NCI-H1417 treated with DMSO at 0.1 percent for 48 hours (cell line): ENCODE data around the gene IFFO2.
"Not testable (repeated sequence)": the region's sequence is repeated elsewhere in the genome, so short reads cannot be mapped to it uniquely, and the experiment has no call there.

Experiments
- DNase-seq: peaks from one replicate; lab custom pipeline; 2025; lab: John Stamatoyannopoulos, UW

Gene IFFO2

DNA sequence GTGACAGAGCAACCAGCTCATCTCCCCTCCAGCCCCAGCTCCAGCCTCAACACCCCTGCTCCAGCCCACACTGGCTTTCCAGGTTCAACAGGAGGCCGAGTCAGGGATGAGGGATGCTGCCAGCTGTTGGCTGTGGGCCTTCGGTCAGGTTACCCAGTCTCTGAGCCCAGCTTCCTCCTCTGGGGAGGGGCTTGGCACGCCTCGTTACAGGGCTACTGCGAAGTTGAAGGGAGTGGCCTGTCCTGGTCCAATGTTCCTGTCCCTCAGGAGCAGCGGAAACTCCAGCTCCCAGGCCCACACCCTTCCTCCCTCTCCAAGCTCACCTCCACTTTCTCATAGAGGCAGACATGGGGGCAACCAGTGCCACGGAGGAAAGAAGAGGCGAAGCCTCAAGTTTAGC lies 81.9 kb downstream of the IFFO2 start:
- DNase-seq = no peak

DNA sequence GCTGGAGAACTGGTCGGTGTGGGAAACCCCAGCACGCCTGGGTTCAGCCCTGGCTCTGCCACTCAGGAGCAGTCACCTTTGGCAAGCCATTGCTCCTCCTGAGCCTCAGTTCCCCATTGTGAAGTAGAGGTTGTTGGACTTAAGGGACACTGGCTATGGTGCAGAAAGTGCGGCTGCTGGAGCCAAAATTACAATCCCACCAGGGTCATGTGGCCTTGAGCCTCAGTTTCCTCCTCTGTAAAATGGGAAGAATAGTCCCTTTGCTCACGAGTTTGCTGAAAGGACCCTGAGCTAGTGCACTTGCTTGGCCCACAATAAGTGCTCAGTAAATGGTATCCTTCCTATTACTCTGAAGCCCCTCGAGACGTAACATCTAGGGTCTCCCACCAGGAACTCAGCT lies 82.4 kb downstream of the IFFO2 start:
- no peak for DNase-seq

DNA sequence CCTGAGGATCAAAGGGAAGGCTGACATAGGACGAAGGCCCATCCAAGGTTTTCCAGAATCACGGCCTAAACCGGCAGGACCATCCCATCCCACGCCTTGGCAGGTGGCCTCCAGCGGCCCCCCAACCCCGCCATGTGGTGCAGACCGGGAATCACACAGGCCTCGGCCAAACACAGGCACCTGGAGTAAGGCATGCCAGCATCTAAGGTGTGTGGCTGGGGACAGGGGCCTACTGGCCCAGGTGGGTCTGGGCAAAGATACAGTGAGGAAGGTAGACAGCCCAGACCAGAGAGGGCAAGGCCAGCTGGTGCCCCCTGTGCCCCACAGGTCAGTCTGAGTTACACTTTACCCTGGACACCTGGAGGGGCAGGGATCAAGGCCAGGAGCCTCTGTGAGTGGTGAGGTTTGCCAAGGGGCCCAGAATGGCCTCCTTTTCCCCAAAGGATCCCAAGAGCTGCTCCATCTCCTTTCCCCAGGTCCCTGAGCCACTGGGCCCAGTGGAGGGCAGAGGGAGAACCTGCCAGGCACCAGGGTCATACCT lies 84.3 kb downstream of the IFFO2 start:
- no peak for DNase-seq

DNA sequence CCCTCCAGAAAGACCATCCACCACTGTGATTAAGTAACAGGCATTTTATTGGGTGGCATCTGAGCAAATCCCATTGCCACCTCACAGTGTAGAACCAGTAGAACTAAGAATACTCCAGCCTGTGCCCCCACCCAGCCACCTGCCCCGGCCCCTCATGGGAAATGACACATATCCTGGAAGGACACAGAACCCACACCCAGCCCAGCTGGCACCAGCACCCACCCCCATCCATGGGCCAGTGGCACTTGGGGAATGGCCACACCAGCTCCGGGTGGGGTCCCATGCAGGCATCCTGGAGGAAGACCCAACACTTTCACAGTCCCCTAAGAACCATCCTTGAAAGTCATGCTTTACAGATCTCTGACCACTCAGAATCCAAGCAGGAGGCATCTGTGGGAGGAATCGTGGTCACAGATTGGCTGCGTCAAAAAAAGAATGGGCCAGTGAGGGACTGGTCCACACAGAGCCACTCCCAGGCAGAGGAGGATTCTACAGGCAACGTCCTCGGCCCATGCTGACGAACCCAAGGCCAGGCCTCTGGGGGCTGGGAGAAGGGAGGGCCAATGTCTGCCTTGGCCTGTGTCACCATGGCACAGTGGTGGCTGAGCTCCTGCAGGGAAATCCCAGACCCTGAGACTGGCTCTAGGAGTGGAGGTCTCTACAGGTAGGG lies 84.9 kb downstream of the IFFO2 start:
- no peak for DNase-seq

DNA sequence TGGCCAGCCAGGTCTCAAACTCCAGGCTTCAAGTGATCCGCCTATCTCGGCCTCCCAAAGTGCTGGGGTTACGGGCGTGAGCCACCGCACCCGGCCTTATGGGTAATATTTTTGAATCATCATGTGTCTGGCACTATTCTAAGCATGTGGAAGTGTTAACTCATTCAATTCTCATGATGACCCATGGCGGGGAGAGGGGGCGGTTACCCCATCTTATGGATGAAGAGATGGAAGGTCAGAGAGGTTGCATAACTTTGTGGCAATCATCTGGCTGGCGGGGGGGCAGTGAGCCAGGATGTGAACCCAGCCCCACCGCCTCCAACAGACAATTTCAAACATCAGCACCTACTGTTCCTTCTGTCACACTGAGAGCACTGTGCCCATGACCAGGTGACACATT lies 85.5 kb downstream of the IFFO2 start:
- DNase-seq = no peak

DNA sequence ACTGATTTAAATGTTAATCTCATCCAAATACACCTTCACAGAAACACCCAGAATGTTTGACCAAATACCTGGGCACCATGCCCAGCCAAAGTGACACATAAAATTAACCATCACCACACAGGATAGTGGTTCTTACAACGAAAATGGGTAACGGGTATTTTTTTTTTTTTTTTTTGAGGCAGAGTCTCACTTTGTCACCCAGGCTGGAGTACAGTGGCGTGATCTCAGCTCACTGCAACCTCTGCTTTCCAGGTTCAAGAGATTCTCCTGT lies 85.9 kb downstream of the IFFO2 start:
- not testable (repeated sequence) for DNase-seq

DNA sequence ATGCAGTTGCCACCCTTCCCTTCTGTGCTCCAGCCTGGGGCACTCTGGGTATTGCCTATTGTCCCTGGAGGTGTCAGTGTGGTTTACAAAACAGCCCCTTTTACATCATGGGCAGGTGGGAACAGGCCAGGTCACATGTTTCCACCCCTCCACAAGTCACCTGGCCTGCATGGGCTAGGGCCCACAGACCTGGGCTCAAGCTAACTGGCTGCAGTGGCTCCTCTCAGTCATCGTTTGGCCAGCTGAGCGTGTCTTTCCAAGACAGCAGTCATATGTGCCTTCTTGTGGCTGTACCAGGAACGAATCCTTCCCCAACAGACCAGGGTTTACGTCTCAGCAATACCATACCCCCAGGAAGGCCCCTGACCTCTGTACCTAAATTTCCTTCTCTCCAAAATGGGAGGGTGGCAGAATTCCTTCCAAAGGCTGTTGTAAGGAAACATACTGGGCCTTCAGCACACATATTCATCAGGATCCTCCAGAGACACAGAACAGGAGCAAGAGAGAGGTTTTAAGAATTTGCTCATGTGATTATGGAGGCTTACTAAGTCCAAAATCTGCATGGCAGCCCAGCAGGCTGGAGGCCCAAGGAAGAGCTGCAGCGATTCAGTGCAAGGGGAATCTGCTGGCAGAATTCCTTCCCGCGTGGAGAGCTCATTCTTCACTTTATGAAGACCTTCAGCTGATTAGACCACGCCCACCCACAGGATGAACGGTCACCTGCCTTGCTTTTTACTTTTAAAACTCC lies 86.5 kb downstream of the IFFO2 start:
- DNase-seq = no peak

DNA sequence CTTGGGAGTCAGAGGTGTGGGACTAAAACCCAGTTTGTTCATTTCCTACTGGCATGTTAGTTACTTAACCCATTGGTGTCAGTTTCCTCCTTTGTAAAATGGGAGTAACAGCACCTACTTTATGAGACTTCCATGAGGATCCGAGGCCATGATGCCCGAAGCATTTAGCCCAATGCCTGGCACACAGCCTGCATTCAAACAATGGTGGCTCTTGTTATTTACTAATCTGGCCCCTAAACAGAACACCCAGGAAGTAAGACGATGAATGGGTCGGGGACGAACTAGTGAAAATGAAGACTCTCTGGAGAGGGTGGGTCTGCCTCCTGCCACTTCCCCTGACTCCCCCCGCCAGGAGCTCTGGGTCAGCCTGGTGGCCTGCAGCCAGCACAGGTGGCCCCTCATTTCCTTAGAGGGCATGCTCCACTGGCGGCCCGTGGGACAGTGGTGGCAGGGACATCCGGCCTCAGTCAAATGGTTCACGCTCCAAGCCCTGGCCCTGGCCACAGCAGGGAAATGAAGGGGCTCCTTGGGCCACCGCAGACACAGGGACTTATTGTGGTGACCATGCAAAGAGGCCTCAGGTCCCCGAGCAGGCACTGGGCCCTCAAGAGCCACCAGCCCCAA lies 87.6 kb downstream of the IFFO2 start:
- no peak for DNase-seq

DNA sequence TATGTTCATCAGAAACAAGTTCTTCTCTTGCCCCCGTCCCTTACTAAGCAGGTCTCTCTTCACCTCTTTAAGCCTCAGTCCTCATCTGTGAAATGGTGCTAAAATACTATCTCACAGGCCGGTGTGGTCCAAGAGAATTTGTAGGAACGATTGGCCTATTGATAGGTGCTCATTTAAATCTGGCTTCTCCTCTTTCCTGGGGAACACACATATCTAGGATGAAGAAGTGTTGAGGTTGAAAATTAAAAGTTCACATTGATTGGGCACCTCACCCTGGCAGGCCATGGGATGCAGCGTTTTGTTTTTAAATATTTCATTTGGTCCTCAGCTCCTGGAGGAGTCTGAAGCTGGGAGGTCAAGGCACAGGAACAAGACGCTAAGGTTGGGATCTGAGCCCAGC lies 88.1 kb downstream of the IFFO2 start:
- DNase-seq = no peak

DNA sequence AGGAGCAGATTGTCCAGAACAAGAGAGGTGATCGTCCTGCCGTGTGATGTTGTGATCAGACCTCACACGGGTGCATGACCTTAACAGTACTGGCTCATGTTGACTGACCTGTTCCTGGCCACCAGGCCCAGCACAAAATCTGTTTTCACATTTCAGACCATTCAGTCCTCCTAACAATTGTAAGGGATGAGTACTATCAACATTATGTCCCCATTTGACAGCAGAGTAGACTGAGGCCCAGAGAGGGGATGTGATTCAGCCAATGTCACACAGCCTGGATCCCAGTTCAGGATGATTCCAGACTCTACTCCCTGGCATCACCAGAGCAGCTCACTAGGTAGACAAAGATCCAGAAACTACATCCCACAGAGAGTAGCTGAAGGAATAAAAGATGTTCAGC lies 89.6 kb downstream of the IFFO2 start:
- no peak for DNase-seq

DNA sequence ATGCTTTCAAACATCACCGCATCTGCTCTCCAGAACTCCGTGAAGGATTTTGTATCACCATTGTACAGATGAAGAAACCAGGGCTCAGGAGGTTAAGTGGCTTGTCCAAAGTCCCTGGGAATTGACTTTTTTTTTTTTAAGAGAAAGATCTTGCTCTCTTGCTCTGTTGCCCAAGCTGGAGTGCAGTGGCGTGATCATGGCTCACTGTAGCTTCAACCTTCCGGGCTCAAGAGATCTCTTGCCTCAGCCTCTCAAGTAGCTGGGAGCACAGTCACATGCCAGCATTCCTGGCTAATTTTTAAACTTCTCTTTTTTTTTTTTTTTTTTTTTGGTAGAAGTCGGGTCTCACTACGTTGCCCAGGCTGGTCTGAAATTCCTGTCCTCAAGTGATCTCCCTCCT lies 90.2 kb downstream of the IFFO2 start:
- no peak for DNase-seq

DNA sequence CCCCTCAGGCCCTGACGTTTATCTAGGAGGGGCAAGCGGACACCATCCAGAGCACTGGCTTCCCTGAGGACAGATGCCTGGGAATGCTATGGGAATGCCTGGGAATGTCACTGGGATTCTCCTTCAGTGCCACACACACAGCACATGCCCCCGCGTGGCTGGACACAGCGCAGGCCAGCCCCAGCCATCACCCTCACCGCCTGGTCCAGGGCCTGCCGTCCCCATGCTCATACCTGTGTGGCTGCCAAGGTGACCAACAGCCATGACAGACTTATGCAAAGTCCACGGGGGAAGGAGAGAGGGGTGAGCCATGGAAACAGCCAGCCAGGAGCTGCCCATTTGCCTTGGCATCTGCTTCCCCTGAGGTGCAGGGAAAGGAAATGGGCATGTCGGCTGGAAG lies 91.3 kb downstream of the IFFO2 start:
- DNase-seq = no peak

DNA sequence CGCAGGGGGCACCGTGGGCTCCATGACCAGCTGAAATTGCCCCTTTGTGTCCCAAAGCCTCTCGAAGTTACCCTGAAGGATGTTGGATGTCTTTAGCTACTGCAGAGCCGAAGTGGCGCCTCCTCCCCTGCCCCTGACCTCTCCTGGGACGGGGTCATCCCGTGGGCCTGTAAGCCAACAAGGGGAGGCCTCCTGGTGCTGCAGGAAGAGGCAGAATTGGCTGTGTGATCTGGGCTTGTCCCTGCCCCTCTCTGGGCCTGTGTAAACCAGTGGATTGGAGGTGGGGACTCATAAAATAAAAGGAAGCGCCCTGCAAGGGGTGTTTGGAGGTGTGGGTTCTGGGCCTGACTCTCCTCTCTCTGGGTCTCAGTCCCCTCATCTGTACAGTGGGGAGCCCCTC lies 94.9 kb downstream of the IFFO2 start:
- DNase-seq = no peak

DNA sequence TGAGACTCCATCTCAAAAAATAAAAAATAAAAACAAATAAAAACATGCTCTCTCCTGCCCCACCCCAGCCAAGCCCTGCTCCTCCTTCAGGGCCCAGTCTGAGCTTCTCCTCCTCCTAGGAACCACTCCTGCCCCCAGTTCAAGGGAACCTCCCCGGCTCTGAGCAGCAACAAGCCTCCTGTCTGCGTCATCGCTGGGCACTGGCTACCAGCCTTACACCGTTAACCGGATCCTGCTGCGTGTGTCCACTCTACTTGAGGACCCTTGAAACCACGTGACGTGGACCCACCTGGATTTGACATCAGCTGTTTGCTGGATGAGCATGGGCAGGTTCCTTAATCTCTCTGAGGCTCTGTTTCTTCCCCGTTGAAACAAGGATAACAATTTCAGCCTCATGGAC lies 95.4 kb downstream of the IFFO2 start:
- no peak for DNase-seq

DNA sequence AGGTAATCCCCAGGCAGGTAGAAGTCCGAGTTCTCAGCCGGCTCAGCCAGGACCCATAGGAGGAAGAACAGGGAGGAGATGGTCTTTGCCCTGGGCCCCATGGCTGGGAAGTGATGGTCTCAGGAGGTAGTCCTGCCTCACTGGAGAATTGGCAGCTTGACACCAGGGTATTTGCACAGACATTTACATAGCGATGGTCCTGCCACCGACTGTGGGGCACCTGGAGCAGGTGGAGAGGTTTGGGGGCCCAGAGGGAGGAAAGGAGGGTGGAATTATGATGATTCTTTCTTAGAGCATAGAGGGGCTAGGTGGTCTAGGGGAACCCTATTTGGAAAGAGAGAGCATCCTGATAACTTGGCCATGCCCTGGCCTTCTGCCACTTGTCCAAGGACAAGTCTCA lies 96.9 kb downstream of the IFFO2 start, which contains the start of gene TAS1R2:
TSS of gene TAS1R2 (minus strand) at position 101 of the 400 bp plus-strand sequence. CDS start at position 101, 0 bp downstream.
- no peak for DNase-seq

DNA sequence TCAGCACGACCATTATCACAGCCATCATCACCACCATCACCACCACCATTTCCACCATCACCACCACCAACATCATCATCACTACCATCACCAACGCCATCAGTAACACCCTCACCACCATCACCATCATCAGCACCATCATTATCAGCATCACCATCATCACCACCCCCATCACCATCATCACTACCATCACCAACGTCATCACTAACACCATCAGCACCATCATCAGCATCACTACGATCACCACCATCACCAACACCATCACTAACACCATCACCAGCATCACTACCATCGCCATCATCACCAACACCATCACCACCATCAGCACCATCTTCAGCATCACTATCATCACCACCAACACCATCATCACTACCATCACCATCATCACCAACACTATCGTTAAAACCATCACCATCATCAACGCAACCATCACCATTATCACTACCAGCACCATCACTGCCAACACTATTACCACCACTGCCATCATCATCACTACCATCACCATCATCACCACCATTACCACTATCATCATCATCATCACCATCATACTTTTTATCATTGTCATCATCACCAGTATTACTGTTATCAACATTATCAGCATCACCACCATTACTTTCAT lies 98.3 kb downstream of the IFFO2 start:
- no peak for DNase-seq

DNA sequence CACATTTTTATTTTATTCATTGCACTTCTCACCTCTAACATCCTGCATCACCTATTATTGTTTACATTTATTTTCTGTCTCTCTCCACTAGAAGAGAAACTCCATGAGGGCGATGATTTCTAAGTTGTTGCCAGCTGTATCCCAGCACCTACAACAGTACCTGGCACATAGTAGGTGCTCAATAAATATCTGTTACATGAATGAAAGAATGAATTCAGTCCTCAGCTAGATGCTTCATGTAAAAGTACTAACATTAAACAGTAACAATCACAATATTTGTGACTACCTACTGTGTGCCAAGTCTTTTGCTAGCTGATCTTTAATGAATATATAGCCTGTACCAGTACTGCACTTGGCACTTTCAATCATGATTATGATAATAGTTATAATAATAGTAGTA lies 100.0 kb downstream of the IFFO2 start:
- no peak for DNase-seq

DNA sequence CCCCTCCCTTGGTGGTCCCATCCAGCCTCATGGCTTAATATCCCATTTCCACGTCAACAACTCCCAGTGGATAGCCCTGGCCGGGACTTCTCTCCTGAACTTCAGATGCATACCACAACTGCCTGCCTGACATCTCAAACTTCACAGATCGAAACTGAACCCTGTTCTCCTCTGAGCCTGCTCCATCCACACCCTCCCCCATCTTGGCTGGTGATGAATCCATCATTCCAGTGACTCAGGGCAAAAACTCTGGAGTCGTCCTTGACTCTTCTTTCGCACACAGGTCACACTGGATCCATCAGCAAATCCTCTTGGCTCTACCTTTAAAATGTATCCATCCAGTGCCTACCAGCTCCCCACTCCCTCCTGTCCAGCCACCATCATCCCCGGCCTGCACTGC lies 100.9 kb downstream of the IFFO2 start:
- DNase-seq = no peak

DNA sequence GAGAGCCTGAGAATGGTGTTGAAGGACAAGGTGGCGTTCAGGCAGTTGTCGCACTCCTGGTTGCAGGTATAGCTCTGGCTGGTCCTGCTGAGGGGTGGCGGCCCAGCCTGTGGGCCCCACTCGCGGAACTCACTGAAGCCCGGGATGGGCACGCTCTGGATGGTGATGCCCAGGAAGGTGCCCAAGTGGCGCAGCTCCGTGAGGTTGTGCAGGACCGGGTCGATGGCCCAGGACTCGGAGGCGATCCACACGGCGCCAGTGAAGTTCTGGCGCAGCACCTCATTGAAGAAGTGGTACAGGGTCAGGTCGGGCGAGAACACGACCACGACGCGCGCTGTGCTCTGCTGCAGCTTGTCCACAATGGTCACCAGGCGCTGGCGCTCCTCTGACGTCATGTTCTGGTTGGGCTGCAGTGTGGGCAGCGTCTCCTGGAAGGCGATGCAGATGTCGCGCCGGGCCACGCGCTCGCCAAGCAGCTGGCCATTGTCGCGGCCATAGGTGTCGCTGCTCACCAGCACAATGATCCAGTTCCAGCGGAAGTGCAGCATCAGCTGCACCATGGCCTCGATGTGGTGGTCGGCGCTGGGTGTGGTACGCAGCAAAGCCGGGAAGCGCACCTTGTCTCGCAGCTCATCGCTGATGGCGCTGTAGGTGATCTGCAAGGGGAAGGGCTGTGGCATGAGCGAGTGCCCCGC lies 102.0 kb downstream of the IFFO2 start:
- no peak for DNase-seq
